ENCODE measurements around the gene TMEM37.

TMEM37 gene

DNA sequence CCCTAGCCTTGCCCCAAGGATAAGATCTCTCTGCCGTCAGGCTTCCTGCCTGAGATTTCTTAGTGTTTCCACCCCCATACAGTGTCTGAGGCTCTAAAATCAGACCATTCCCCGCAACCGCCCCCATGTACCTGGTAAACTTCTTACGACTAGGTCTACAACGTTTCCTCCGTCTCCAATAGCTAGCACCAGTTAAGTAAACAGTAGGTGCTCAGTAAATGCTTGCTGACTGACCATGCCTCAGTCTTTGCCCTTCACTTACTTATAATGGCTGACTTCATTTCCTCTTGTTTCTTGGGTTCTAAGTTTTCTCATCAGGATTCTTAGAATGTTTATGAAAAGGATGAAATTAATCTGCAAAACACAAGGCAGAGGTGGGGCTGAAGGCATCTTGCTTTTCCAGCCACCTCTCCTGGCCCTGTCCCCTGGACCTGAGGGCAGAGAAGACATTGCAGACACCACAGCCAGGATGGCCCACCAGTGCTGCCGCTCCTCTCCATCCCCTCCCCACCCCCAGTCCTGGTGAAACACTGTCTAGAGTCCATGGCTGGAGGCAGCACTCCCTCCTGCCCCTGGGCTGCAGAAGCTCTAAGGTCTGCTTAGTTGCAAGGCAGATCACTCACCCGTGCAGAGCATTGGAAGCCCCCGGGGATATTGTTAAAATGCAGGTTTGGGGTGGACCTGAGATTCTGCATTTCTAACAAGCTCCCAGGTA, 16.9 kb downstream of the TMEM37 start:
- TF ChIP-seq POLR2AphosphoS5 (IDR thresholded peaks at IDR 0.05; ENCODE audit: low read depth, low read length) (no peak), POLR2A (IDR thresholded peaks at IDR 0.05; ENCODE audit: low read depth, low read length) (no peak), TAF1 (IDR thresholded peaks at IDR 0.05; ENCODE audit: borderline replicate concordance, low read depth, low read length) (no peak)
- DNase-seq (ENCODE audit: insufficient read length) (no peak), FAIRE-seq (no peak)

DNA sequence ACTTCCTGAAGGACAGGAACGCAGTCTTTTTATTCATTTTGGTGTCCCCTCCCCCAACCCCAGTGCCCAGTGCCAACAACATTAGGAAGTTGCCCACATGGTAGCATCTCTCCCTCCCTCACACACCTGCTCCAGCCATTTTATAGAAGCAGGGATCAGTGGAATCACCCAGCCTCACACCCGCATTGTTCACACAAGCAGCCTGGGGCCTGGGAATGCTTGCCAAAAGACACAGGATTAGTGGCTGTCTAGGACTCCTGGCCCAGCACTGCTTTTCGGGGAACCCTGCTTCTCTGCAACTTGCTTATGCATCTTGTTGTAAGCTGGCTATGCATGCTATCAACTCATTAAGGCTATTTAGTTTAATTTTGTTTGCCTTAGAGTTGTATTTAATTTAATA, 17.9 kb downstream of the TMEM37 start:
- no peak for TF ChIP-seq POLR2AphosphoS5 (IDR thresholded peaks at IDR 0.05; ENCODE audit: low read depth, low read length)
- no peak for TF ChIP-seq POLR2A (IDR thresholded peaks at IDR 0.05; ENCODE audit: low read depth, low read length)
- no peak for TF ChIP-seq TAF1 (IDR thresholded peaks at IDR 0.05; ENCODE audit: borderline replicate concordance, low read depth, low read length)
- FAIRE-seq (no peak), DNase-seq (ENCODE audit: insufficient read length) (no peak)

DNA sequence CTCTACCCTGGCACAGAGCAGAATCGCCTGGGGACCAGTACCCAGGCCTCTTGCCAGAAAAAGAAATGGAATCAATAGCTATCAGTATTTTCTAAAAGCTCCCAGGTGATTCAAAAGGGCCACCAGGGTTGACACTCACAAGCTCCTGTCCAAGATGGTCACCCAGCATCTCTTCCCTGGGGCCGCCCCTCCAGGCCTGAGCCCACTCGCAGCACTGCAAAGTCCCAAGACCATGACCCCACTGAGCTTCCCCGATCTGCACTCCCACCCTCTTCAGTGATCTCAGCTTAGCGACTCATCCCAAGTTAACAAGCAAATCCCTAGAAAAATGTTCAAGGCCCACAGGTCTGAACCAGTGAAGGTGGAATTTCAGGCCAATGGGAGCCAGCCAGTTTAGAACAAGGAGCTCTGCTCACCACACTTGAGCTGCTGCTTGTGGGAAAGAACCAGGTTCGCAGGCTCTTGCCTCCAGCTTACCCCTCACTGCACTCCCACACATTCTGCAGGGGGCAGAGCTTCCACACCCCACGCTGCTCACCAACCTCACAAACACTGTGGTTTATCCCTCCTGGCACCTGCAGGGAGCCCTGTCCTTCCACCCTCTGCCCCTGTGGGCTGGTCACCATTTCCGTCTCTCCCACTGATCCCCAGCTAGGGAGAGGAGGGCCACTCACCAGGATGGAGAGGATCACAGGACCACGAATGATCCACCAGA, 19.8 kb downstream of the TMEM37 start:
- FAIRE-seq, result no peak
- no peak for DNase-seq (ENCODE audit: insufficient read length)
- TF ChIP-seq TAF1 (IDR thresholded peaks at IDR 0.05; ENCODE audit: borderline replicate concordance, low read depth, low read length) (no peak), POLR2AphosphoS5 (IDR thresholded peaks at IDR 0.05; ENCODE audit: low read depth, low read length) (no peak), POLR2A (IDR thresholded peaks at IDR 0.05; ENCODE audit: low read depth, low read length) (no peak)

DNA sequence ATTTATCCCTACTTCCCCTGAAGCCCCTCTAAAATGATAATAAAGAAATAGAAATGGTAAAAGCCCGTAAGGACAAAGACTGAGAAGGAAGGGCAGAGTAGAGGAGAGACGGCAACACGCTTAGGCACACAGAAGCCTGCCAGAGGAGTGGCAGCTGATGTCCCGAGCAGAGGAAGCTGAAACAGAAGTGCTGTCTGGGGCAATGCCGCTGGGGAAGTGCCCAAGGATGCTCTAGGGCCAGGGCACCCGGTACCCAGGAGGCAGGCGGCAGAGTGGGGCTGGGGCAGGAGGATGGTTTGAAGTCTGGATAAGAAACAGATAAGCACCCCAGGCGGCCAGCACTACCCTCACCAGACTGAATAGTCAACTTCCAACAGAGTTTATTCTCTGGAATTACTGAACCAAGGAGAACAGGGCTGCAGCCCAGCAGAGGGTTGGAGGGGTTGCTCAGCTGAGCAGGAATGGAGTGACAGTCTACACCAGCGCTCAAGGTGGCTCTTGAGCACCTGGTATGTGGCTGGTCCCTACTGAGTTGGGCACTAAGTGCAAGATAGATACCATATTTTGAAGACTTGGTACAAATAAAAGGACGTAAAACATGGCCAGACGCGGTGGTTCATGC, 22.4 kb downstream of the TMEM37 start:
- FAIRE-seq (no peak), DNase-seq (ENCODE audit: insufficient read length) (no peak)
- no peak for TF ChIP-seq TAF1 (IDR thresholded peaks at IDR 0.05; ENCODE audit: borderline replicate concordance, low read depth, low read length)
- no peak for TF ChIP-seq POLR2AphosphoS5 (IDR thresholded peaks at IDR 0.05; ENCODE audit: low read depth, low read length)
- no peak for TF ChIP-seq POLR2A (IDR thresholded peaks at IDR 0.05; ENCODE audit: low read depth, low read length)

DNA sequence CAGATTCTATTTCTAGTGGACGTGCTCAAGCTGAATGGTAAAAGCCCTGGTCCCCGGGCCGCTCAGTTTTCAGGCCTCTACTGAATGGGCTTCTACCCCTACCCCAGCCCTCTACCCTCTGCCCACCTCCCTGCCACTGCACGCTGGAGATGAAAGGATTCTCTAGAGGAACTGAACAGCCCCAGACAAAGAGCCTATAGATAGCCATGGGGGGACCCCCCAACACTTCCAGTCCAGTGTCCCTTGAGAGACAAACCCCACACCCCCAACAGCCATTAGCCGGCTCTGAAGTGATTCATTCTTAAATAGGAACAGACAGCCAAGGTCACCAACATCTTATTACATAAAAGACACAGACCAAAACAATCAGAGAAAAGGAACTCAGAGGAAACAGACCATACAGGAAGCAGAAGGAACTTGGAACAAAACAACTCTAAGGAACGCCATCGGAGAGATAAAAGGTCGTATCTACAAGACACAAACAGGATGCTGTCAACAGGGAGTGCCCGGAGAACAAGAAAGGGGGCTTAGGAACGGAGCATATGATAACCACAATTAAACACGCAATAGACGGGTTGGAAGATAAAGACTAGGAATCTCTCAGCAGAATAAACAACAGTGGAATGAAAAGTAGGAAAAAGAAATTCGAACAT, 23.5 kb downstream of the TMEM37 start:
- FAIRE-seq (no peak), DNase-seq (ENCODE audit: insufficient read length) (no peak)
- TF ChIP-seq POLR2AphosphoS5 (IDR thresholded peaks at IDR 0.05; ENCODE audit: low read depth, low read length) (no peak), TAF1 (IDR thresholded peaks at IDR 0.05; ENCODE audit: borderline replicate concordance, low read depth, low read length) (no peak), POLR2A (IDR thresholded peaks at IDR 0.05; ENCODE audit: low read depth, low read length) (no peak)

DNA sequence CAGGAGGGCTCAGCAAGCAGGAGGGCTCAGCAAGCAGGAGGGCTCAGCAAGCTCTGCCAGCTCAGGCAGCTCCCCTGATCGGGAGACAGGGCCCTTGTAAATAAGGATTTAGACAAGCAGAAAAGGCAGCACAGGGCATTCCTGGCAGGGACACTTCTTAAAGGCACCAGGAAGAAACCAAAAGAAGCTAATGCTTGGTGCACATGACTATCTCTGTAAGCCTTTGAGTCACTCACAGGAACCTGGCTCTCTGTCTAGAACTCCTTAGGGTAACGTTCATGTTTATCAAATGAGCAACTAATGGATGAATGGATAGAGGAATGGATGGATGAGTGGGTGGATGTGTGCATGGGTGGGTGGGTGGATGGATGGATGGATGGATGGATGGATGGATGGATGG, 28.4 kb downstream of the TMEM37 start:
- FAIRE-seq (no peak), DNase-seq (ENCODE audit: insufficient read length) (no peak)
- TF ChIP-seq TAF1 (IDR thresholded peaks at IDR 0.05; ENCODE audit: borderline replicate concordance, low read depth, low read length) (no peak), POLR2A (IDR thresholded peaks at IDR 0.05; ENCODE audit: low read depth, low read length) (no peak), POLR2AphosphoS5 (IDR thresholded peaks at IDR 0.05; ENCODE audit: low read depth, low read length) (no peak)

DNA sequence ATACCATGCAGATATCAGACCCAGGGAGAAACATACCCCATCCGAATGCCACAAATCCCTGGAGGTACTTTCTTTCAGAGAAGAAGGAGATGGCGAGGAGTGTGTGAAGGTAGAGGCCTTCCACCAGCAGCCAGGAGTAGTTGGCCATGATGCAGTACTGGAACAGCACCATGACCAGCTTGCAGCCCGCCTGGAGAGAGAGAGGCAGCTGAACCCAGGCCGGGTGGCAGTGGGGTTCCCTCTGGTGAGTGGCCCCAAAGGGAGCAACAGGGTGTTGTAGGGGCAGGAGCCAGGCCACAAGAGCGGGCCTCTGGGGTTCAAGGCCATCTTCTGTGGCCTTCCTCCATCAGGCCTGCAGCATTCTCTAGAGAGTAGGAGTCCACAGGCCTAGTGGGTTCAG, 30.2 kb downstream of the TMEM37 start:
- FAIRE-seq (no peak), DNase-seq (ENCODE audit: insufficient read length) (no peak)
- TF ChIP-seq TAF1 (IDR thresholded peaks at IDR 0.05; ENCODE audit: borderline replicate concordance, low read depth, low read length), result no peak
- no peak for TF ChIP-seq POLR2A (IDR thresholded peaks at IDR 0.05; ENCODE audit: low read depth, low read length)
- TF ChIP-seq POLR2AphosphoS5 (IDR thresholded peaks at IDR 0.05; ENCODE audit: low read depth, low read length), result no peak

DNA sequence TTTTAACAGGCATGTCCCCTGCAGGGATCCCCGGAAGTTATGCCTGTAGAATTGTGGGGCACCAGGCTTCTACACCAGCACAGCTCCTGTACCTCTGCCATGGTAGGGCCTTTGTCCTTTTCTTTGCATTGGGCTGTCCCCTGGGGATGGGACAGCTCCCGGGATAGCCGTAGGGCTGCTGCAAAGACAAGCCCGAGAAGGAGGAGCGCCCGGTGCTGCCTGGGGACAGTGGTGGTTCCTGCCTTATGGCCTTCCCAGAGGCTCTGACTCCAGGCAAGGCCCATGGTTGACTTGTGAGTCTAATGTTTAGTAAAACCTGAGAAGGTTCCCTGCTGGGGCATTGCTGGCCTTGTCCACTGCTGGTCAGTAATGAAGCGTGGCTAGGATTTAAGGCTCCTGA, 30.9 kb downstream of the TMEM37 start:
- no peak for TF ChIP-seq POLR2A (IDR thresholded peaks at IDR 0.05; ENCODE audit: low read depth, low read length)
- FAIRE-seq, result no peak
- no peak for DNase-seq (ENCODE audit: insufficient read length)

DNA sequence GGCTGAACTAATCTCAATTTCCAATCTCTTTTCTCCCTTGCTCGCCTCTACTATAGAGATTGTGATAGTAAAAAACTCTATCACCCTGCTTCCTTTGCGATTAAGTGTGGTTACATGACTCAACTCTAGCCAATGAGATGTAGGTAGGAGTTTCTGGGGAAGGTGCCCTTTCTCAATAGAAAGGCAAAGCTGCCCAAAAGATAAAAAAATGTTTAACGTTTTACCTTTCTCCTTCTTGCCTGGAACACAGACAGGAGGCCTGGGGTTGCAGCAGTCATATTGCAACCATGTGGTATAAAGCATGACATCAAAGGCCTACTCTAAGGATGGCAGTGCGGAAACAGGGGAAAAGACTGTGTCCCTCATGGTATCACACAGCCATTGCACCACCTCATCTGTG, 31.5 kb downstream of the TMEM37 start:
- no peak for TF ChIP-seq POLR2AphosphoS5 (IDR thresholded peaks at IDR 0.05; ENCODE audit: low read depth, low read length)
- no peak for TF ChIP-seq TAF1 (IDR thresholded peaks at IDR 0.05; ENCODE audit: borderline replicate concordance, low read depth, low read length)
- TF ChIP-seq POLR2A (IDR thresholded peaks at IDR 0.05; ENCODE audit: low read depth, low read length), result no peak
- FAIRE-seq (no peak), DNase-seq (ENCODE audit: insufficient read length) (no peak)

DNA sequence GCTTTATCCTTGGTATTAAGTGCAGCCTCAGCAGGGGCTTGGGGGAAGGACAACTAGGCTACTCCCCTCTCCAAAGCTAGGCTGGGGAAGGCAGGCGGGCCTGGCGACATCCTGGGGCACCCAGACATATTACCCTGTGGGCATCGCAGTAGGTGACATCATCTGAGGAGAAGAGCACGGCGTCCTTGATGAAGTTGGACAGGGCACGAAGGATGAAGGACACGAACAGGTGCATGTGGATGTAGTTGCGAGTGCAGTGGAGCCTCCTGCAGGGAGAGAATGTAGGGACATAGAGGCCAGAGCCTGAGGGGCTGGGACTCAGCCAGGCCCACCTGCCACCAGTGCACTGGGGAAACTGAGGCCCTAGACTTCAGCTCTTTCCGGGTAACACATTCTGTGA, 32.3 kb downstream of the TMEM37 start:
- DNase-seq (ENCODE audit: insufficient read length) (no peak), FAIRE-seq (no peak)
- no peak for TF ChIP-seq TAF1 (IDR thresholded peaks at IDR 0.05; ENCODE audit: borderline replicate concordance, low read depth, low read length)
- TF ChIP-seq POLR2A (IDR thresholded peaks at IDR 0.05; ENCODE audit: low read depth, low read length), result no peak
- no peak for TF ChIP-seq POLR2AphosphoS5 (IDR thresholded peaks at IDR 0.05; ENCODE audit: low read depth, low read length)

DNA sequence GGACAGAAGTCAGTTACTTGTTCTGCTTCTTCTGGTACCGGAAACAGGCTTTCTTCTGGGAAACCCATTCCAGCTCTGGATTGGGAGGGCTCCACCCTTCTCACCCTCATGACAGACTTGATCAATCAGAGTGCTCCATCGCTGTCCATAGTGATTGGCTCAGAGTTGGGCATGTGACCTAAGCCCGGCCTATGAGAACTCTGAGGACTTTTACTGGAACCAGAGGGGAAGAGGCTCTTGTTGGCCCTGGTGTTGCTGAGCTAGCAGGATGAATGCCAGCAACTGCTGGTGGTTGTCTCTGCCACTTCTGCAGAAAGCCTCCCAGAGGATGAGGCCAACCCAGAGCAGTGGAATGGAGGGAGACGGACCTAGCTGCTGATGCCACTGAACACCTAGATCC, 33.3 kb downstream of the TMEM37 start:
- FAIRE-seq, result no peak
- DNase-seq (ENCODE audit: insufficient read length), result no peak
- TF ChIP-seq POLR2AphosphoS5 (IDR thresholded peaks at IDR 0.05; ENCODE audit: low read depth, low read length) (no peak), POLR2A (IDR thresholded peaks at IDR 0.05; ENCODE audit: low read depth, low read length) (no peak), TAF1 (IDR thresholded peaks at IDR 0.05; ENCODE audit: borderline replicate concordance, low read depth, low read length) (no peak)
